Neural progenitor cell (in vitro differentiated cells): Measurements from ENCODE around the gene ATF2.

Experiments
- EZH2 ChIP-seq: fragments of 200-600 bp; sonication (generic); IDR thresholded peaks from 2 replicates; pipeline ENCODE4 v1.6.1; 2017; ENCODE audit warnings: antibody characterized with exemption, mild to moderate bottlenecking, moderate library complexity
- TF ChIP-seq, protein P1 (sequence below): fragments of 200-600 bp; sonication (generic); IDR thresholded peaks from 2 replicates; pipeline ENCODE4 v1.5.1; 2017; ENCODE audit warnings: antibody characterized with exemption, mild to moderate bottlenecking

GRCh38 chr2:175169191-175169590 is 1.2 kb upstream of the ATF2 start:
- TF ChIP-seq, protein P1, sequence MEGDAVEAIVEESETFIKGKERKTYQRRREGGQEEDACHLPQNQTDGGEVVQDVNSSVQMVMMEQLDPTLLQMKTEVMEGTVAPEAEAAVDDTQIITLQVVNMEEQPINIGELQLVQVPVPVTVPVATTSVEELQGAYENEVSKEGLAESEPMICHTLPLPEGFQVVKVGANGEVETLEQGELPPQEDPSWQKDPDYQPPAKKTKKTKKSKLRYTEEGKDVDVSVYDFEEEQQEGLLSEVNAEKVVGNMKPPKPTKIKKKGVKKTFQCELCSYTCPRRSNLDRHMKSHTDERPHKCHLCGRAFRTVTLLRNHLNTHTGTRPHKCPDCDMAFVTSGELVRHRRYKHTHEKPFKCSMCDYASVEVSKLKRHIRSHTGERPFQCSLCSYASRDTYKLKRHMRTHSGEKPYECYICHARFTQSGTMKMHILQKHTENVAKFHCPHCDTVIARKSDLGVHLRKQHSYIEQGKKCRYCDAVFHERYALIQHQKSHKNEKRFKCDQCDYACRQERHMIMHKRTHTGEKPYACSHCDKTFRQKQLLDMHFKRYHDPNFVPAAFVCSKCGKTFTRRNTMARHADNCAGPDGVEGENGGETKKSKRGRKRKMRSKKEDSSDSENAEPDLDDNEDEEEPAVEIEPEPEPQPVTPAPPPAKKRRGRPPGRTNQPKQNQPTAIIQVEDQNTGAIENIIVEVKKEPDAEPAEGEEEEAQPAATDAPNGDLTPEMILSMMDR: no peak
- no peak for TF ChIP-seq EZH2
